Tongue (tissue), 2 donors: ENCODE results near the gene RGS17. TPM values are rescaled to one million over a fixed set of nuclear protein-coding genes. Genes with fewer than 3 reads are reported as not detected.
"Not testable (repeated sequence)": the region's sequence is repeated elsewhere in the genome, so short reads cannot be mapped to it uniquely, and the experiment has no call there.

Source experiments
- DNase-seq: peaks from one replicate; pipeline ENCODE4 v3.0.0-alpha.2; 2015
- total RNA-seq: library from RNA; depleted of rRNA; stranded (reverse); fragments of >200 nt; gene quantifications from one replicate; pipeline ENCODE4 v1.2.3, GENCODE V29; 2014

The RGS17 gene
- total RNA-seq, 1 donor from 2014 or later: 1.0 TPM

- no peak for DNase-seq
These were observed 7.3 kb downstream of the RGS17 start for GRCh38 chr6:153123801-153124200.

GRCh38 chr6:153121311-153121710, 9.8 kb downstream of the RGS17 start:
- DNase-seq: no peak

GRCh38 chr6:153117986-153118879, 12.8 kb downstream of the RGS17 start:
- DNase-seq: no peak

- DNase-seq: not testable (repeated sequence)
These were observed 20.0 kb downstream of the RGS17 start for GRCh38 chr6:153111082-153111481.

- not testable (repeated sequence) for DNase-seq
These were observed 20.5 kb downstream of the RGS17 start for GRCh38 chr6:153110612-153111011.

GRCh38 chr6:153108315-153108714, 22.8 kb downstream of the RGS17 start:
- DNase-seq: no peak

DNA sequence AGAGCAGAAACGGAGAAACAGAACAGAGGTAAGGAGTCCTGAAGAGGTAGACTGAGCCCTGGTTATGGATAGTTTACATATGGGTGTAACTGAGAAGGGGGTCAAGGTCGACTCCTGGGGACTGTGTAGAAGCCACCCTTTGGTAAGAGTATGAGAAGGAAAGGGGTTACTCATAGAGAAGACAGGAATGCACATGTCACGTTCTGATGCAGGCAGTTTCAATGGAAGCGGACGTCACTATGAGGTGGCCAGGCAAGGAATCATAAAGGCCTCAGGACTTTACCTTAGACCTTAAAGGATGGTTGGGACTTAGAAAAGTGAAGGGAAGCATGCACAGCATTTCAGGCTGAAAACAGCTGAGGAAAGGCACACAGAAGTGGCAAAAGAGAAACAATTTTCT, 25.1 kb downstream of the RGS17 start:
- DNase-seq: no peak

- DNase-seq: no peak
These were observed 26.9 kb downstream of the RGS17 start for GRCh38 chr6:153104220-153104619.

DNA sequence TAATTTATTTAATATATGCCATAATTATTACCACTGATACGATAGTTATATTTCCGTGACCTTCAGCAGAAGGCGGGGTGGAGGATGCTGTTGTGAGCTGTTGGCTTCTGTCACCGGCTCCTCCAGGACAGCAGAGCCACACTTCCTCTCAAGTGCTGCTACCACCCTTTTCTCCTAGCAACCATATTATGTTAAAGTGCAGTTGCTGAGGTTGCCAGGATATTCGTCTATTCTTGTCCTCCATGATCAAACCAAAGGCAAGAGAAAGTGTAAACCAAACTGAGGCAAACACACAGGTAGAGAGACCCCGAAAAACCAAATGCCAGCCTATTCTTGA, 27.8 kb downstream of the RGS17 start:
- no peak for DNase-seq

DNA sequence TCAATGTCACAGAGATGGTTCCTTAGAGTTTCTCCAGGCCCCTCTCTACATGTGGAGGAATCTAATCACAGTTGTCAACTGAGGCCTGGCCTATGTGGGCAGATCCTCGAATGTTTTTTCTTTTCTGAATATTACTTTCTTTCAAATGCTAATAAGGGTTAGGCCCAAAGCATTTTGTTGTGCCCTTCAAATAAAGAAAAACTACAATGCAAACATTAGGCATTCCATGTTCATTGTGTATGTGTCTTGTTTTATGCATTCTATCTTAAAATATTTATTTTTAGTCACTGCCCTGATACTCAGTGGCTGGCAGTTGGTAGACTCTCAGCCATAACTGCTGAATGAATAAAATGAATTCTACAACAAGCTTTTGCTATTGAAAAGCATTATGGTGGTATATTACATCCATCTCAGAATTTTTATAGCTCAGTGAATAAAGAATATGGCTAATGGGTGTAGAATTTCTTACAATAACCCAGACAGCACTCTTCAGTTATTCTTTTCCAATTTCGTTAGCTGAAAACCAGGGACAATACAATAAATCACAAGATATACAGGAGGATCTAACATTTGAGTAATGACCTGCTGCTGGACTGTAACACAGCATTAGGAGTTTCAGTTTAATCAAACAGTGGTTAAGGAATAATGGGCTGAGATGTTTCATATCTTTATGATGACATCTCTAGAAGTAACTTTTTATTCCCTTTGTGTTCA, 28.3 kb downstream of the RGS17 start:
- DNase-seq: no peak

DNA sequence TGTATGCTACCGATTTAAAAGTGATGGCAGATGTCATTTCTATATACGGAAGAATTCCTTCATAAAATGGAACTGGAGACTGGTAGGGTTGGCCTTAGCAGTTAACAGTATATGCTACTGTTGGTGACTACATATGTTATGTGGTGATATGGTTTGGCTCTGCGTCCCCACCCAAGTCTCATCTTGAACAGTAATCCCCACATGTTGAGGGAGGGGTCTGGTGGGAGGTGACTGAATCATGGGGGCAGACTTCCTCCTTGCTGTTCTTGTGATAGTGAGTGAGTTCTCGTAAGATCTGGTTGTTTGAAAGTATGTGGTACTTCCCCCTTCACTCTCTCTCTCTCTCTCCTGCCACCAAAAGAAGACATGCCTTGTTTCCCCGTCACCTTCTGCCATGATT, 29.6 kb downstream of the RGS17 start:
- no peak for DNase-seq

DNA sequence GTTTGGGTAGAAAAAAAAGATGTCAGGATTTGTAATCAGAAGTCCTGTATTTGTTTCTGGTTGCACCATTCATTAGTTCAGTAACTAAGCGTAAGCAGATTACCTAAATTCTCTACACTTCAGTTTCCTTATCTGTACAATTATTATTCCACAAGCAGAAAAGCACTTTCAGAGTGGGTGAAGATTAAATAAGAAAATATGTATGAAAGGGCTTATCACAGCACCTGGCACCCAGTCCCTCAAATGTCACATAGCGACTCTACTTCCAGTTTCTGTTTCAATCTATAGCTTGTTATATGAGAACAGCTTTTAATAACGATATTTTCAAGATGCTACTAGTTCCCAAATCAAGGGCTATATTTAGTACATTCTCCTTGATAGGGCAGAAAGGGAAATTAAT, 31.4 kb downstream of the RGS17 start:
- DNase-seq: no peak

DNA sequence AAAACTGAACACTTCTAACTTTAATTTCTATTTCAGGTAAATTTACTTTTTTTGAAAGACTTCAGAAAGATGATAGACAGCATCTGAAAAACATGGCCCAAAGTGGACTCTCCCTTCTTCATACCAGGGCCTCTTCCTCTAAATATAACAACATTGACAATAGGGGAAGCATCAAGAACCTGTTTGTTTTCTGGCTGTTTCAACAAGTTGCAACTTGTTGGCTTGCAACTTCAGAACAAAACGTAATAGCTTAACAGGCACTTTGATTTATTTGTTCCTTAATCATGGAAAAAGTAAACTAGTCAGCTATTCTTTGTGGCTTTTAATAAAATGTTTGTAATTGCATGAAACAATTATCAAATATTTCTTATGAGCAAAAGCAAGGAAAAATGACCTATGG, 34.3 kb downstream of the RGS17 start:
- no peak for DNase-seq

DNA sequence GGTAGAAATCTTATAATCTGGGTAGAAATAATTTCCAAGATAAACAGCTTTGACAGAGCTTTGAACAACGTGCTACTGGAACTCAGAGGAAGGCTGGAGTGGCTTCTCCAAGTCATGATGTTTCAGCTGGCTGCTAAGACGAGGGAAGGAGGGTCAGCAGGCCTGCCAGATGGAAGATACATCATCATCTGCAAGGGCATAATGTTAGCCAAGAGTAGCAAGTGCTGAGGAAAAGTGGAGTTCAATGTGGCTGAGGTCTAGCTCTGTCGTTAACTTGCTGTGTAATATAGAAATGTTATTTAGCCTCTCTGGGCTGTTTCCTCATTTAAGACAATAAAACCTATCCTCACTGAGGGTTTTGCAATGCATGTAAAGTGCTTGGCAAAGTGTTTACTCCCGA, 35.1 kb downstream of the RGS17 start:
- DNase-seq: no peak

DNA sequence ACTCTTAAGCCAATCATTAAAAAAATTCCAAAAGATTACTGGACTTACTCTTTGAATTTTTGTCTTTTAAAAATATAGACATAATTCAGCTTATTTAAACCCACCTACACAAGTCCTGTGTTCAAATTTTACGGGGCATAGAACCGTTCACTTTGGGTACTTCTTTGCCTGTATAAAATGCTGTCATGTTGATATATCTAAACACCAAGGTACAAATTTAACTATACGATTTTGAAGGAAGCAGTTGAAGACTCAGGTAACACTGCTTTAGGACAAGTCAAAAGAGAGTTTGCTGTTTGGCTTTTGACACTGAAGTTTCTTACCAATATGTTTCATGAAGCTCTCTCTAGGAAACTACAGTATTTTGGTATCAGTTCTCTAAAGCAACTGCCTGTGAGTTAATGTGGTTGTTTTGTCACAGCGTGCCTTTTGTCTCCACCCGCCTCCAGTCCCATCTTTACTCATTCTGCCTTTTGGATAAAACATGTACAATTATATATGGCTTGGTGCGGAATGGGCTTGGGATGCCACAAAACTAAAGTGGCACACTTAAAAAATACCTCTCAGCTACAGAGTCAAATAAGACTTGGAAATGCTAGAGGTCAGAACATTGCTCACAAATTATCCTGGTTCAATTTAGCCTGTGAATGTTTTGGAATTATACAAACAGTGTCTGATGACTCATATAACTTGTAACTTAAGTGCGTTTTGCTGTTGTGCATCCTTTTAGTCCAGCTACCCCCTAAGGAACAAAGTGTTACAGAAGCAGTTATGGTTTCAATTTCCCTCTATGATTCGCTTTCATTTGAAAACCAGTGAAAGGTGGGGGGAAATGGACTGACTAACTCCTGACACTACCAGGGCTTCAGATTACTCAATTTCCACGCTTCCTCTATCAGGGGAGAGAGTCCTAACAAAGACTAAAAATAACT, 38.7 kb downstream of the RGS17 start:
- DNase-seq: no peak

DNA sequence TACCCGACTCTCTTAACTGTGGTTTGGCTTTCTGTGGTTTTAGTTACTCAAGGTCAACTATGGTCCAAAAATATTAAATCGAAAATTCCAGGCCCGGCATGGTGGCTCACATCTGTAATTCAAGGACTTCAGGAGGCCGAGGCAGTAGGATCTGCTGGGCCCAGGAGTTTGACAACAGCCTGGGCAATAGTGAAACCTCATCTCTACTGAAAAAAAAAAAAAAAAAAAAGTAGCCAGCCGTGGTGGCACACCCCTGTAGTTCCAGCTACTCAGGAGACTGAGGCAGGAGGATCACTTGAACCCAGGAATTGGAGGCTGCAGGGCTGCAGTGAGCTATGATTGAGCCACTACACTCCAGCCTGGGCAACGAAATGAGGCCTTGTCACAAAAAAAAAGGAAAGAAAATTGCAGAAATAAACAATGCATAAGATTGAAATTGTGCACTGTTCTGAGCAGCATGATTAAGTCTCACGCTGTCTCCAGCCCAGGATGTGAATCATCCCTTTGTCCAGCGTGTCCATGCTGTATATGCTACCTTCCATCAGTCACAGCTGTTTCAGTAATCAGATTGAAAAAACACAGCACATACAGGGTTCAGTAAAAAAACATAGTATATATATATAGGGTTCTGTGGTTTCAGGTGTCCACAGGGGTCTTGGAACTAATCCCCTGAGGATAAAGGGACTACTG, 40.7 kb downstream of the RGS17 start:
- no peak for DNase-seq

- no peak for DNase-seq
These were observed 42.3 kb downstream of the RGS17 start for GRCh38 chr6:153088796-153089195.

GRCh38 chr6:153087436-153087835, 43.6 kb downstream of the RGS17 start:
- DNase-seq: no peak

DNA sequence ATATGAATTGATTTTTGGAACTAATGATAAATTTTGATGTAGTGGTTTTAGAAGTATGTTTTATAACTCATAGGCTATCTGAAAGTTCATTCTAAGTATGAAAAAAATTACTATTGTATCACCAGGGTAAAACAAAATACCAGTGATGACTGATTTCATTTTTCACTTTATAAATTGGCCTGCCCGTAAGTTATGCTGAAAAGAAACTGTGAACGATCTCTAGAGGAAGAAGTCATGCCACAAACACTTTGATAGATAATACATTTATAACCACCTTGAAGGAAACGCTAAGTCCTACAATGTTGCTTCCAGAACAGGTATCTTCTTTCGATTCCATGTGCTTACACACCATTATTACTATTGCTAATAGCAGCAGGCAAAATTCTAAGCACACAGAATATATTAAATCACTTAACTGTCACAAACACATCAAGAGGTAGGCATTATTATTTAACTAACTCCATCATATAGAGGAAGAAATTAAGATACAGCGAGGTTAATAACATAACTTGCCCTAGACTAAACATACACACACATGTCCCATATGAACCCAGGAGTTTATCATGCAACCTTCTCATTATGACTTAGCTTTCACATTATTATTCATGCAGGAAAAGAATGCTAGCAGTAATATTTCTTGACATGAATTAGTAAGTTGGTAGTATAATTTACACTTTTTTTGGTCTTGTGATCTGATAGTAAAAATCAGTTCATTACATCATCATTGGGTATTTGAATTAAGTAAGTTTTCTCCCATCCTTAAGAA, 44.7 kb downstream of the RGS17 start:
- no peak for DNase-seq

GRCh38 chr6:153085239-153085638, 45.8 kb downstream of the RGS17 start:
- DNase-seq: no peak

GRCh38 chr6:153084393-153084792, 46.7 kb downstream of the RGS17 start:
- DNase-seq: no peak
